Liver (tissue), 3 donors: ENCODE measurements around the gene ZNF519.

Source experiments
- GABPA ChIP-seq, 2 donors: IDR thresholded peaks in 1 of 2; conservative IDR thresholded peaks in 1 of 2; 2 replicates each; pipeline ENCODE4 v1.6.1; 2016; ENCODE audit warnings: antibody characterized with exemption in 2 of 2, mild to moderate bottlenecking in 1 of 2, moderate library complexity in 1 of 2
- HNF4G ChIP-seq: IDR thresholded peaks from 2 replicates; pipeline ENCODE4 v1.6.1; 2016; ENCODE audit warnings: antibody characterized with exemption
- JUND ChIP-seq, 2 donors: IDR thresholded peaks; 2 replicates each; pipeline ENCODE4 v1.6.1; 2016; ENCODE audit warnings: antibody characterized with exemption in 2 of 2
- NR2F2 ChIP-seq: IDR thresholded peaks from 2 replicates; pipeline ENCODE4 v1.6.1; 2016; ENCODE audit warnings: antibody characterized with exemption
- RAD21 ChIP-seq, 2 donors: IDR thresholded peaks; 2 replicates each; pipeline ENCODE4 v1.6.1; 2016; ENCODE audit warnings: antibody characterized with exemption in 2 of 2, mild to moderate bottlenecking in 2 of 2
- RXRA ChIP-seq, 2 donors: IDR thresholded peaks; 2 replicates each; pipeline ENCODE4 v1.6.1; 2017 to 2018; ENCODE audit warnings: antibody characterized with exemption in 2 of 2, mild to moderate bottlenecking in 1 of 2
- SP1 ChIP-seq: IDR thresholded peaks from 2 replicates; pipeline ENCODE4 v1.6.1; 2018; ENCODE audit warnings: antibody characterized with exemption, mild to moderate bottlenecking
- TAF1 ChIP-seq: conservative IDR thresholded peaks from 2 replicates; pipeline ENCODE4 v1.6.1; 2016; ENCODE audit warnings: antibody characterized with exemption, mild to moderate bottlenecking
- YY1 ChIP-seq: IDR thresholded peaks from 2 replicates; pipeline ENCODE4 v1.6.1; 2016; ENCODE audit warnings: antibody characterized with exemption, mild to moderate bottlenecking
- TF ChIP-seq, protein P1 (sequence below): IDR thresholded peaks from 2 replicates; pipeline ENCODE4 v1.6.1; 2016; ENCODE audit warnings: antibody characterized with exemption, mild to moderate bottlenecking
- TF ChIP-seq, protein P2 (sequence below): fragments of 150-350 bp; IDR thresholded peaks from 2 replicates; pipeline ENCODE4 v1.5.1; 2017; ENCODE audit warnings: improper control_type of control experiment, low read depth, low read length; ENCODE audit not compliant: missing input control
- TF ChIP-seq, protein P3 (sequence below): IDR thresholded peaks from 2 replicates; pipeline ENCODE4 v1.6.1; 2016; ENCODE audit warnings: antibody characterized with exemption
- TF ChIP-seq, protein P4 (sequence below): IDR thresholded peaks from 2 replicates; pipeline ENCODE4 v1.6.1; 2016; ENCODE audit warnings: antibody characterized with exemption
- donor health status: healthy.
- donor health status: healthy.

DNA sequence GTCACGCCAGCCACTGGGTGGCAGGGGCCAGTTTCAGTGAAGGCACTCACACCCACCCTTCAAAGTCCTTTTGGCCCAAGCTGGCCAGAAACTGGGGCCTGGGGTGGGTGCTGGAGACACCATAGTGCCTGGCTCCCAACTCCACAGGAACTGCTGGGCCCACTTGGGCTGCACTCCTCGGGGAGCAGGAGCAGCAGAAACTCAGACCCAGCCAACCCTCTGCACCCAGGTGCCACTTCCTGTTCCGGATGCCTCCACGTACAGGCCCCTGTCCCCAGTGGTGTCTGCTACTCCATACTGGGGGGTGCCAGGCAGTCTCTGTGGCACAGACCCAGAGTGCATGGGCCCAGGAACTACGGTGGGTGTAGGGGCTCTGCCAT lies 42.5 kb upstream of the ZNF519 start:
- TF ChIP-seq, protein P1, sequence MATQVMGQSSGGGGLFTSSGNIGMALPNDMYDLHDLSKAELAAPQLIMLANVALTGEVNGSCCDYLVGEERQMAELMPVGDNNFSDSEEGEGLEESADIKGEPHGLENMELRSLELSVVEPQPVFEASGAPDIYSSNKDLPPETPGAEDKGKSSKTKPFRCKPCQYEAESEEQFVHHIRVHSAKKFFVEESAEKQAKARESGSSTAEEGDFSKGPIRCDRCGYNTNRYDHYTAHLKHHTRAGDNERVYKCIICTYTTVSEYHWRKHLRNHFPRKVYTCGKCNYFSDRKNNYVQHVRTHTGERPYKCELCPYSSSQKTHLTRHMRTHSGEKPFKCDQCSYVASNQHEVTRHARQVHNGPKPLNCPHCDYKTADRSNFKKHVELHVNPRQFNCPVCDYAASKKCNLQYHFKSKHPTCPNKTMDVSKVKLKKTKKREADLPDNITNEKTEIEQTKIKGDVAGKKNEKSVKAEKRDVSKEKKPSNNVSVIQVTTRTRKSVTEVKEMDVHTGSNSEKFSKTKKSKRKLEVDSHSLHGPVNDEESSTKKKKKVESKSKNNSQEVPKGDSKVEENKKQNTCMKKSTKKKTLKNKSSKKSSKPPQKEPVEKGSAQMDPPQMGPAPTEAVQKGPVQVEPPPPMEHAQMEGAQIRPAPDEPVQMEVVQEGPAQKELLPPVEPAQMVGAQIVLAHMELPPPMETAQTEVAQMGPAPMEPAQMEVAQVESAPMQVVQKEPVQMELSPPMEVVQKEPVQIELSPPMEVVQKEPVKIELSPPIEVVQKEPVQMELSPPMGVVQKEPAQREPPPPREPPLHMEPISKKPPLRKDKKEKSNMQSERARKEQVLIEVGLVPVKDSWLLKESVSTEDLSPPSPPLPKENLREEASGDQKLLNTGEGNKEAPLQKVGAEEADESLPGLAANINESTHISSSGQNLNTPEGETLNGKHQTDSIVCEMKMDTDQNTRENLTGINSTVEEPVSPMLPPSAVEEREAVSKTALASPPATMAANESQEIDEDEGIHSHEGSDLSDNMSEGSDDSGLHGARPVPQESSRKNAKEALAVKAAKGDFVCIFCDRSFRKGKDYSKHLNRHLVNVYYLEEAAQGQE: no peak
- TF ChIP-seq, protein P2, sequence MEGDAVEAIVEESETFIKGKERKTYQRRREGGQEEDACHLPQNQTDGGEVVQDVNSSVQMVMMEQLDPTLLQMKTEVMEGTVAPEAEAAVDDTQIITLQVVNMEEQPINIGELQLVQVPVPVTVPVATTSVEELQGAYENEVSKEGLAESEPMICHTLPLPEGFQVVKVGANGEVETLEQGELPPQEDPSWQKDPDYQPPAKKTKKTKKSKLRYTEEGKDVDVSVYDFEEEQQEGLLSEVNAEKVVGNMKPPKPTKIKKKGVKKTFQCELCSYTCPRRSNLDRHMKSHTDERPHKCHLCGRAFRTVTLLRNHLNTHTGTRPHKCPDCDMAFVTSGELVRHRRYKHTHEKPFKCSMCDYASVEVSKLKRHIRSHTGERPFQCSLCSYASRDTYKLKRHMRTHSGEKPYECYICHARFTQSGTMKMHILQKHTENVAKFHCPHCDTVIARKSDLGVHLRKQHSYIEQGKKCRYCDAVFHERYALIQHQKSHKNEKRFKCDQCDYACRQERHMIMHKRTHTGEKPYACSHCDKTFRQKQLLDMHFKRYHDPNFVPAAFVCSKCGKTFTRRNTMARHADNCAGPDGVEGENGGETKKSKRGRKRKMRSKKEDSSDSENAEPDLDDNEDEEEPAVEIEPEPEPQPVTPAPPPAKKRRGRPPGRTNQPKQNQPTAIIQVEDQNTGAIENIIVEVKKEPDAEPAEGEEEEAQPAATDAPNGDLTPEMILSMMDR: no peak
- TF ChIP-seq HNF4G (no peak), TAF1 (no peak), RAD21 (IDR thresholded peaks at IDR 0.05) (no peak), RXRA (IDR thresholded peaks at IDR 0.05) (no peak), YY1 (no peak), SP1 (no peak), NR2F2 (no peak), JUND (IDR thresholded peaks at IDR 0.05) (no peak), GABPA (IDR thresholded peaks at IDR 0.05 in 1 of 2, conservative IDR thresholded peaks at IDR 0.05 in 1 of 2) (no peak)
- TF ChIP-seq, protein P3, sequence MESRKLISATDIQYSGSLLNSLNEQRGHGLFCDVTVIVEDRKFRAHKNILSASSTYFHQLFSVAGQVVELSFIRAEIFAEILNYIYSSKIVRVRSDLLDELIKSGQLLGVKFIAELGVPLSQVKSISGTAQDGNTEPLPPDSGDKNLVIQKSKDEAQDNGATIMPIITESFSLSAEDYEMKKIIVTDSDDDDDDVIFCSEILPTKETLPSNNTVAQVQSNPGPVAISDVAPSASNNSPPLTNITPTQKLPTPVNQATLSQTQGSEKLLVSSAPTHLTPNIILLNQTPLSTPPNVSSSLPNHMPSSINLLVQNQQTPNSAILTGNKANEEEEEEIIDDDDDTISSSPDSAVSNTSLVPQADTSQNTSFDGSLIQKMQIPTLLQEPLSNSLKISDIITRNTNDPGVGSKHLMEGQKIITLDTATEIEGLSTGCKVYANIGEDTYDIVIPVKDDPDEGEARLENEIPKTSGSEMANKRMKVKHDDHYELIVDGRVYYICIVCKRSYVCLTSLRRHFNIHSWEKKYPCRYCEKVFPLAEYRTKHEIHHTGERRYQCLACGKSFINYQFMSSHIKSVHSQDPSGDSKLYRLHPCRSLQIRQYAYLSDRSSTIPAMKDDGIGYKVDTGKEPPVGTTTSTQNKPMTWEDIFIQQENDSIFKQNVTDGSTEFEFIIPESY: no peak
- TF ChIP-seq, protein P4, sequence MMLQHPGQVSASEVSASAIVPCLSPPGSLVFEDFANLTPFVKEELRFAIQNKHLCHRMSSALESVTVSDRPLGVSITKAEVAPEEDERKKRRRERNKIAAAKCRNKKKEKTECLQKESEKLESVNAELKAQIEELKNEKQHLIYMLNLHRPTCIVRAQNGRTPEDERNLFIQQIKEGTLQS: no peak
